H9 (cell line): ENCODE results near the gene ZNF784. TPM values are rescaled to one million over a fixed set of nuclear protein-coding genes. Genes with fewer than 3 reads are reported as not detected.

Source experiments
- DNase-seq: peaks from one replicate; pipeline ENCODE4 v3.0.0-alpha.2; 2017
- H2AFZ ChIP-seq: one replicate; pipeline ENCODE4 v1.6.1; 2013; ENCODE audit warnings: mild to moderate bottlenecking, low read length, control low read depth, moderate library complexity
- H2AK5ac ChIP-seq: 2 replicates; pipeline ENCODE4 v1.6.1; 2013; ENCODE audit warnings: low read length, control low read depth, mixed read lengths; ENCODE audit not compliant: insufficient read length
- H2BK120ac ChIP-seq: one replicate; pipeline ENCODE4 v1.6.1; 2013; ENCODE audit warnings: low read depth, mild to moderate bottlenecking, low read length, control low read depth, inconsistent platforms; ENCODE audit not compliant: poor library complexity, severe bottlenecking
- H2BK12ac ChIP-seq: 2 replicates; pipeline ENCODE4 v1.6.1; 2013; ENCODE audit warnings: low read length, control low read depth, mixed read lengths, low read depth; ENCODE audit not compliant: insufficient read length
- H2BK15ac ChIP-seq: 2 replicates; pipeline ENCODE4 v1.6.1; 2013; ENCODE audit warnings: low read depth, low read length, control low read depth
- H2BK20ac ChIP-seq: one replicate; pipeline ENCODE4 v1.6.1; 2013; ENCODE audit warnings: low read depth, mild to moderate bottlenecking, low read length, control low read depth, inconsistent platforms; ENCODE audit not compliant: poor library complexity, severe bottlenecking
- H2BK5ac ChIP-seq: 2 replicates; pipeline ENCODE4 v1.6.1; 2013; ENCODE audit warnings: low read length, control low read depth, mixed read lengths; ENCODE audit not compliant: insufficient read length
- H3K14ac ChIP-seq: 2 replicates; pipeline ENCODE4 v1.6.1; 2013; ENCODE audit warnings: low read length, control low read depth; ENCODE audit not compliant: insufficient read depth
- H3K18ac ChIP-seq: 2 replicates; pipeline ENCODE4 v1.6.1; 2013; ENCODE audit warnings: low read depth, mild to moderate bottlenecking, mixed read lengths, low read length, control low read depth; ENCODE audit not compliant: insufficient read length
- H3K23ac ChIP-seq: 2 replicates; pipeline ENCODE4 v1.6.1; 2013; ENCODE audit warnings: low read length, control low read depth, mixed read lengths, low read depth; ENCODE audit not compliant: insufficient read length
- H3K23me2 ChIP-seq: 2 replicates; pipeline ENCODE4 v1.6.1; 2013; ENCODE audit warnings: low read depth, mild to moderate bottlenecking, mixed read lengths, low read length, control low read depth; ENCODE audit not compliant: insufficient read length, poor library complexity, severe bottlenecking
- H3K27ac ChIP-seq: 2 replicates; pipeline ENCODE4 v1.5.1; 2013; ENCODE audit warnings: low read length, control low read depth, mixed read lengths, low read depth; ENCODE audit not compliant: insufficient read length
- H3K27me3 ChIP-seq: 2 replicates; pipeline ENCODE4 v1.6.1; 2013; ENCODE audit warnings: low read length, control low read depth, inconsistent platforms; ENCODE audit not compliant: insufficient read depth
- H3K4ac ChIP-seq: 2 replicates; pipeline ENCODE4 v1.6.1; 2013; ENCODE audit warnings: low read depth, mild to moderate bottlenecking, control low read depth, inconsistent platforms, low read length, moderate library complexity
- H3K4me1 ChIP-seq: 2 replicates; pipeline ENCODE4 v1.6.1; 2013; ENCODE audit warnings: low read length, control low read depth, inconsistent platforms; ENCODE audit not compliant: insufficient read depth
- H3K4me2 ChIP-seq: 2 replicates; pipeline ENCODE4 v1.6.1; 2013; ENCODE audit warnings: low read length, control low read depth, mixed read lengths; ENCODE audit not compliant: insufficient read length, insufficient read depth
- H3K56ac ChIP-seq: 2 replicates; pipeline ENCODE4 v1.6.1; 2013; ENCODE audit warnings: low read depth, mild to moderate bottlenecking, mixed read lengths, low read length, control low read depth; ENCODE audit not compliant: insufficient read length
- H3K79me1 ChIP-seq: 2 replicates; pipeline ENCODE4 v1.6.1; 2013; ENCODE audit warnings: low read depth, mild to moderate bottlenecking, moderate library complexity, low read length, control low read depth, inconsistent platforms; ENCODE audit not compliant: insufficient read depth, poor library complexity, severe bottlenecking
- H3K79me2 ChIP-seq: 2 replicates; pipeline ENCODE4 v1.6.1; 2013; ENCODE audit warnings: low read length, control low read depth, inconsistent platforms; ENCODE audit not compliant: insufficient read depth
- H3K9ac ChIP-seq: 2 replicates; pipeline ENCODE4 v1.6.1; 2013; ENCODE audit warnings: low read length, control low read depth, mixed read lengths; ENCODE audit not compliant: insufficient read length; ENCODE audit errors: extremely low read depth
- H3K9me3 ChIP-seq: one replicate; pipeline ENCODE4 v1.6.1; 2013; ENCODE audit warnings: low read depth, low read length, inconsistent platforms; ENCODE audit not compliant: control insufficient read depth
- H3T11ph ChIP-seq: one replicate; pipeline ENCODE4 v1.6.1; 2013; ENCODE audit warnings: mild to moderate bottlenecking, low read length, control low read depth, inconsistent platforms
- H4K20me1 ChIP-seq: one replicate; pipeline ENCODE4 v1.6.1; 2013; ENCODE audit not compliant: control insufficient read depth, insufficient read length, insufficient read depth
- H4K5ac ChIP-seq: 2 replicates; pipeline ENCODE4 v1.6.1; 2013; ENCODE audit warnings: low read depth, mild to moderate bottlenecking, mixed read lengths, low read length, control low read depth; ENCODE audit not compliant: insufficient read length
- H4K8ac ChIP-seq: replicated peaks from 2 replicates; pipeline ENCODE4 v1.6.1; 2013; ENCODE audit warnings: low read length, control low read depth, mixed read lengths, low read depth; ENCODE audit not compliant: insufficient read length
- H4K91ac ChIP-seq: 2 replicates; pipeline ENCODE4 v1.6.1; 2013; ENCODE audit warnings: low read depth, mild to moderate bottlenecking, moderate library complexity, mixed read lengths, low read length, control low read depth; ENCODE audit not compliant: insufficient read length
- H3K27ac Mint-ChIP-seq, 3 experiments: 2 replicates in 2 of 3; 3 replicates in 1 of 3; pipeline ENCODE4 v1.8.0; 2020 to 2021; ENCODE audit warnings: mixed read lengths in 3 of 3, mild to moderate bottlenecking in 1 of 3, moderate library complexity in 1 of 3
- H3K27me3 Mint-ChIP-seq: 2 replicates; pipeline ENCODE4 v1.8.0; 2021; ENCODE audit warnings: low read depth, mild to moderate bottlenecking, moderate library complexity, mixed read lengths
- H3K36me3 Mint-ChIP-seq, 3 experiments: 2 replicates in 2 of 3; 3 replicates in 1 of 3; pipeline ENCODE4 v1.8.0; 2020 to 2021; ENCODE audit warnings: low read depth in 3 of 3, mixed read lengths in 3 of 3; ENCODE audit not compliant: insufficient read depth in 1 of 3
- H3K4me1 Mint-ChIP-seq, 2 experiments: 2 replicates each; pipeline ENCODE4 v1.8.0; 2020; ENCODE audit warnings: mixed read lengths in 2 of 2
- H3K4me3 Mint-ChIP-seq, 2 experiments: 2 replicates in 1 of 2; 3 replicates in 1 of 2; pipeline ENCODE4 v1.8.0; 2020 to 2021; ENCODE audit warnings: mild to moderate bottlenecking in 2 of 2, mixed read lengths in 2 of 2, moderate library complexity in 1 of 2
- H3K9me3 Mint-ChIP-seq, 2 experiments: 2 replicates in 1 of 2; 3 replicates in 1 of 2; pipeline ENCODE4 v1.8.0; 2020; ENCODE audit warnings: mild to moderate bottlenecking in 2 of 2, mixed read lengths in 2 of 2, moderate library complexity in 1 of 2
- CTCF ChIP-seq: fragments of 200-600 bp; sonication (generic); conservative IDR thresholded peaks from 3 replicates; pipeline ENCODE4 v1.8.0; 2021; ENCODE audit warnings: antibody characterized with exemption, mild to moderate bottlenecking
- WGBS: extraction: QIAGEN DNeasy Blood & Tissue Kit; methylation state at CpG from one replicate; pipeline ENCODE4 v1.1.7; 2013; ENCODE audit warnings: missing lambda C conversion rate, low lambda C conversion rate, mixed read lengths; ENCODE audit not compliant: insufficient read length; ENCODE audit errors: extremely low coverage; 5-methylcytosine and 5-hydroxymethylcytosine counted together
- total RNA-seq: library from RNA; stranded (reverse); gene quantifications from 2 replicates; pipeline ENCODE4 v1.2.1, GENCODE V29; 2021

Gene ZNF784
- total RNA-seq, 1 experiment from 2014 or later = 10.7 TPM

GRCh38 chr19:55633861-55634260 is 9.5 kb upstream of the ZNF784 start:
- peaks cover 1% of the 10 kb centered on the region; the same call in 1 of the 2 replicates for H3K27me3 Mint-ChIP-seq
- no peak overlapping the region for H2AK5ac ChIP-seq
- no peak overlapping the region for H4K5ac ChIP-seq
- no peak overlapping the region for H2BK15ac ChIP-seq
- no peak overlapping the region for H2AFZ ChIP-seq
- 0 out of 2 replicates have a peak, but pooled peaks cover 2% of the 10 kb centered on the region for H3K4me1 ChIP-seq
- H3K36me3 Mint-ChIP-seq = peaks cover 7 to 11% (median 11%) of the 10 kb centered on the region in 3 experiments
- H3K9ac ChIP-seq = no peak overlapping the region
- no peak overlapping the region for H2BK20ac ChIP-seq
- peaks cover 7% of the 10 kb centered on the region for H3K23me2 ChIP-seq
- no peak overlapping the region for H2BK12ac ChIP-seq
- H4K20me1 ChIP-seq = no peaks in the 10 kb centered on the region
- no peaks in the 10 kb centered on the region for H3K9me3 ChIP-seq
- peaks cover 10% of the 10 kb centered on the region; the same call in 1 of the 2 replicates for H3K79me2 ChIP-seq
- no peaks in the 10 kb centered on the region; a peak in 1 of 5 replicates for H3K9me3 Mint-ChIP-seq
- no peak overlapping the region for H3K23ac ChIP-seq
- peaks cover 19 to 29% of the 10 kb centered on the region in 2 experiments for H3K4me1 Mint-ChIP-seq
- H3K27me3 ChIP-seq = no peaks in the 10 kb centered on the region
- H3K4me3 Mint-ChIP-seq = no peak overlapping the region; a peak in 1 of 5 replicates
- H3K56ac ChIP-seq = no peak overlapping the region
- no peak overlapping the region for H2BK5ac ChIP-seq
- H3K18ac ChIP-seq = no peak overlapping the region
- DNase-seq = no peak
- no peak overlapping the region for H3K4me2 ChIP-seq
- H3K14ac ChIP-seq = no peak overlapping the region
- no peak for TF ChIP-seq CTCF
- no CpG with 5 or more reads among the region's 8 CpGs for WGBS
- no peak overlapping the region for H2BK120ac ChIP-seq
- H4K91ac ChIP-seq = no peak overlapping the region
- no peak overlapping the region for H3K27ac Mint-ChIP-seq
- peaks cover 6% of the 10 kb centered on the region for H3K79me1 ChIP-seq
- H3T11ph ChIP-seq = no peak overlapping the region
- H3K27ac ChIP-seq = no peak overlapping the region
- no peak overlapping the region for H3K4ac ChIP-seq
- H4K8ac ChIP-seq = no peak overlapping the region
